Tracheal epithelial cell (primary cell): ENCODE measurements around the gene ZNF536. TPM values are rescaled to one million over a fixed set of nuclear protein-coding genes. Genes with fewer than 3 reads are reported as not detected.

Experiments
- total RNA-seq: library from RNA; depleted of rRNA; stranded (reverse); fragments of >200 nt; gene quantifications from 2 replicates; pipeline ENCODE4 v1.2.1, GENCODE V29; 2014

Gene ZNF536
- total RNA-seq: 0.24 TPM in 1 of 2 replicates, not detected in the other

DNA sequence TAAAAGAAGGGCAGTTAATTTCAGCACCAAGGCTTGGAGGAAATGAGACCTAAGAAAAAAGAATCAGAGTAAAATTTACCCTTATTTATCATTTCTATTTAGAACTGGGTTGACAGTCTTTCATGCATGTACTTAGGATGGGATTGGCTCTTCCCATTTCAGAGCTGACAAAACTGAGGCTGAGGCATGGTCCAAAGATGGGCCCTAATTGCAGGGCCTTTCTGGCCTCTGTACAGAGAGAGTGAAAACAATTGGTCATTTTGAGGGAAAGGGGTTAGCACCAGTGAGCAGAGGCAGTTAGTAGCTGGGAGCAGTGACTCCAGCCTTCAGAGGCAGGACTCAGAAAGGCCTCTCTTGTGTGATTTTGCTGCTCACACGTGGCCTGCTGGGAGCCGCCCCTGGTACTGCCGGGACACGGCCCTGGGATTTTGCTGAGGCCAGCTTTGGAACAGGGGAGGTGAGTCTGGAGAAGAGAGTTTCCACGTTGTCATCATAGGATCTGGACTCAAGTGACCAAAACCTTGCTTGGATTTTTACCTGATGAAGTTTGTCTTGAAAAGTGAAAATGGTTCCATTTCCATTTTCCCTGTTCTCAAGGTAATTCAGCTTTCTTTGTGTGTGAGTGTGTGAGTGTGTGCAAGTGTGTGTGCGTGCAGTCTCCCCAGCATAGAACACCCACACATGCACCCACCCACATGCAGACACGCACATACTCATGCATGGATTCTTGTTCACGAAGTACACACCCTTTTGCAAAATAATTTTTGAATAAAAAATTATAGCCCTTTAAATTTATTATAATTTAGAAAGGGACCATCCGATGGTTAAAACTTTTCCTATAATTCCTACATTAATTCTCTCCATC lies at the start of gene ZNF536:
Gene ZNF536, plus strand, starts transcription at position 425 of the 865 bp plus-strand sequence. CDS start 71,179 bp downstream, outside the sequence.

